Effector memory CD4-positive, alpha-beta T cell (primary cell): Measurements from ENCODE around the gene C11orf54.

Experiments used
- DNase-seq, 3 donors: peaks; one replicate each; pipeline ENCODE4 v3.0.0-alpha.2; 2020
- H3K27ac ChIP-seq: 2 replicates; pipeline ENCODE4 v1.7.0; 2013; ENCODE audit warnings: mild to moderate bottlenecking, low read length, moderate library complexity; ENCODE audit not compliant: insufficient read depth, poor library complexity, severe bottlenecking
- H3K27me3 ChIP-seq: replicated peaks from 2 replicates; pipeline ENCODE4 v1.7.0; 2013; ENCODE audit warnings: mild to moderate bottlenecking, low read length; ENCODE audit not compliant: insufficient read depth, control insufficient read depth, poor library complexity, severe bottlenecking
- H3K36me3 ChIP-seq: 2 replicates; pipeline ENCODE4 v1.7.0; 2013; ENCODE audit warnings: mild to moderate bottlenecking, low read length, moderate library complexity; ENCODE audit not compliant: control insufficient read depth, insufficient read depth
- H3K4me1 ChIP-seq: 2 replicates; pipeline ENCODE4 v1.7.0; 2013; ENCODE audit warnings: low read length, mild to moderate bottlenecking; ENCODE audit not compliant: control insufficient read depth, insufficient read depth, poor library complexity, severe bottlenecking
- H3K4me3 ChIP-seq: 2 replicates; pipeline ENCODE4 v1.7.0; 2013; ENCODE audit warnings: low read length, low read depth, mild to moderate bottlenecking; ENCODE audit not compliant: insufficient read depth, poor library complexity, severe bottlenecking
- H3K9me3 ChIP-seq: 2 replicates; pipeline ENCODE4 v1.7.0; 2013; ENCODE audit warnings: mild to moderate bottlenecking, low read length, moderate library complexity; ENCODE audit not compliant: control insufficient read depth

C11orf54 gene

GRCh38 chr11:93718057-93718563, 23.4 kb upstream of the C11orf54 start:
- peaks cover 10% of the 10 kb centered on the region for H3K4me1 ChIP-seq
- H3K27ac ChIP-seq: no peak overlapping the region
- no peak for DNase-seq
- no peaks in the 10 kb centered on the region for H3K9me3 ChIP-seq
- peaks cover 17% of the 10 kb centered on the region for H3K36me3 ChIP-seq
- H3K27me3 ChIP-seq: no peaks in the 10 kb centered on the region
- H3K4me3 ChIP-seq: no peak overlapping the region

- peaks cover 17% of the 10 kb centered on the region for H3K36me3 ChIP-seq
- no peaks in the 10 kb centered on the region for H3K9me3 ChIP-seq
- DNase-seq: no peak
- no peak overlapping the region for H3K4me3 ChIP-seq
- no peaks in the 10 kb centered on the region for H3K27me3 ChIP-seq
- H3K27ac ChIP-seq: no peak overlapping the region
- peaks cover 10% of the 10 kb centered on the region for H3K4me1 ChIP-seq
Measured at GRCh38 chr11:93719310-93719709, 22.2 kb upstream of the C11orf54 start.

- H3K9me3 ChIP-seq: no peaks in the 10 kb centered on the region
- no peak overlapping the region for H3K27ac ChIP-seq
- DNase-seq: no peak
- no peak overlapping the region for H3K4me3 ChIP-seq
- H3K36me3 ChIP-seq: peaks cover 17% of the 10 kb centered on the region
- H3K4me1 ChIP-seq: peaks cover 10% of the 10 kb centered on the region
- no peaks in the 10 kb centered on the region for H3K27me3 ChIP-seq
Measured at GRCh38 chr11:93720522-93720921, 20.9 kb upstream of the C11orf54 start.

GRCh38 chr11:93724089-93724488, 17.4 kb upstream of the C11orf54 start:
- H3K9me3 ChIP-seq: no peaks in the 10 kb centered on the region
- no peak overlapping the region for H3K4me3 ChIP-seq
- DNase-seq: no peak
- peaks cover 25% of the 10 kb centered on the region for H3K36me3 ChIP-seq
- no peaks in the 10 kb centered on the region for H3K4me1 ChIP-seq
- no peak overlapping the region for H3K27ac ChIP-seq
- no peaks in the 10 kb centered on the region for H3K27me3 ChIP-seq

GRCh38 chr11:93727985-93728791, 13.3 kb upstream of the C11orf54 start:
- Histone ChIP-seq H3K27me3 (no peaks in the 10 kb centered on the region), H3K4me1 (no peaks in the 10 kb centered on the region), H3K27ac (no peak overlapping the region), H3K9me3 (no peaks in the 10 kb centered on the region), H3K4me3 (no peak overlapping the region), H3K36me3 (peaks cover 59% of the 10 kb centered on the region)
- no peak for DNase-seq

- H3K9me3 ChIP-seq: no peaks in the 10 kb centered on the region
- no peak for DNase-seq
- H3K27ac ChIP-seq: no peak overlapping the region
- H3K27me3 ChIP-seq: no peaks in the 10 kb centered on the region
- peaks cover 65% of the 10 kb centered on the region for H3K36me3 ChIP-seq
- peaks cover 5% of the 10 kb centered on the region for H3K4me1 ChIP-seq
- H3K4me3 ChIP-seq: no peak overlapping the region
Measured at GRCh38 chr11:93728792-93729128, 12.7 kb upstream of the C11orf54 start.

GRCh38 chr11:93729129-93729616, 12.3 kb upstream of the C11orf54 start:
- no peak for DNase-seq
- Histone ChIP-seq H3K27ac (no peak overlapping the region), H3K27me3 (no peaks in the 10 kb centered on the region), H3K4me3 (no peak overlapping the region), H3K36me3 (peaks cover 67% of the 10 kb centered on the region), H3K4me1 (peaks cover 5% of the 10 kb centered on the region), H3K9me3 (no peaks in the 10 kb centered on the region)

GRCh38 chr11:93730108-93731107, 11.1 kb upstream of the C11orf54 start:
- H3K9me3 ChIP-seq: no peaks in the 10 kb centered on the region
- H3K27me3 ChIP-seq: no peaks in the 10 kb centered on the region
- H3K36me3 ChIP-seq: peaks cover 74% of the 10 kb centered on the region
- H3K27ac ChIP-seq: no peak overlapping the region
- no peak for DNase-seq
- peaks cover 5% of the 10 kb centered on the region for H3K4me1 ChIP-seq
- H3K4me3 ChIP-seq: no peak overlapping the region

- Histone ChIP-seq H3K9me3 (no peaks in the 10 kb centered on the region), H3K36me3 (peaks cover 87% of the 10 kb centered on the region), H3K27me3 (no peaks in the 10 kb centered on the region), H3K4me3 (no peak overlapping the region), H3K27ac (no peak overlapping the region), H3K4me1 (peaks cover 9% of the 10 kb centered on the region)
- no peak for DNase-seq
Measured at GRCh38 chr11:93732237-93732892, 9.1 kb upstream of the C11orf54 start.
